Measurements from ENCODE around the gene MFAP3.

DNA sequence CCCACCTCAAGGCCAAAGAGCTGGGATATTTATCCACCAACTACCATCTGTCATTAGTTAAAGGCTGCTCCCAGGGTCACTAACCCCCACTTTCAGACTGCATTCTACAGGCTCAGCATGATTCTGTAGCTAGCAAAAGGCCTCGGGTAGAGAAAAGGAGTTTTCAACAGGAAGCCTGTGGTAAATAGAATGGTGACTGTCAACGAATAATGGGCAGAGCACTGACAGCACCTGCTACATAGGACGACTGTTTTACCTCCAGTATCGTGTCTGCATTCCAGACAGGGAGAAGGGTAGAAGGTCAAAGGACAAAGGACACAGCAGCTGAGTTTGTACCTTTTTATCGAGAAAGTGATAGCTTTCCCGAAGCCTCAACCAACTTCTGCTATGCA lies 20.3 kb downstream of the MFAP3 start:
- TF ChIP-seq POLR2A (IDR thresholded peaks at IDR 0.05; ENCODE audit: extremely low read depth, insufficient read length) = no peak
- TF ChIP-seq CTCF (IDR thresholded peaks at IDR 0.05; ENCODE audit: low read depth, low read length) = no peak
